ENCODE data around the gene ZNF431.
"Not testable (repeated sequence)": the region's sequence is repeated elsewhere in the genome, so short reads cannot be mapped to it uniquely, and the experiment has no call there.

ZNF431 gene

DNA sequence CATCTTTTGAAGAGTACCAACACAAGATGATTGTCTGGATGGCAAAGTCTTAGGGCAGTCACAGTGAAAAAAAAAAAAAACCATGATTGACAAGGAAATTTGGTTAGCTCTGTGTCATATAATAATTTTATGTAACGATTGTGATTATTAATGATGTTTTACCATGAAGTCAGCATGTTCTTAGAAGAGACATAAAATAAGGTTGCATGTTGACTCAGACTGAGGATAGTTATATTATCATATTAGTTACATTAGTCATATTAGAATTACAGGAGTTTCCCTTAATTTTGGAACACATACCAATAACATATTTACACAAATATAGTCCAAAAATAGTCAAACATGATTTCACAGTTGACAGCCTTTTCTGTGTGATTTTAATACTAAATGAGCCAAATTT is 5.7 kb downstream of the ZNF431 start:
- DNase-seq = no peak

DNA sequence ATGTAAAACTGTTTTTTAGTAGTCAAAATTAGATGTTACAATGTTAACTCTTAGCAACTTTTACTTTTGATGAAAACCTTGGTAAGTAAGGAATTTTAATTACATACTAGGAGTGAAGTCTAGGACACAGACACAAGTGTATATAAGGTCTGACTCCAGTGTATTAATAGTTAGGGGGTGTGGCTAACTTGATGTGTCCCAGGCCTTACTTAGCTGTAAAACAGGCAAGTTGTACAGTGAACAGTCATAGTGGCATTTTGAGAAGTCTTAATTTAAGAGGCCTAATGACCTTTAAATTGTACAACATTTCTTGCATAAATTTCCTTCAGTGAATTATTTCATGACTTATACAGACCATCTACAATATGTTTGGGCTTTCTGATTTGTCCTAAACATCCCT is 6.8 kb downstream of the ZNF431 start:
- no peak for DNase-seq

DNA sequence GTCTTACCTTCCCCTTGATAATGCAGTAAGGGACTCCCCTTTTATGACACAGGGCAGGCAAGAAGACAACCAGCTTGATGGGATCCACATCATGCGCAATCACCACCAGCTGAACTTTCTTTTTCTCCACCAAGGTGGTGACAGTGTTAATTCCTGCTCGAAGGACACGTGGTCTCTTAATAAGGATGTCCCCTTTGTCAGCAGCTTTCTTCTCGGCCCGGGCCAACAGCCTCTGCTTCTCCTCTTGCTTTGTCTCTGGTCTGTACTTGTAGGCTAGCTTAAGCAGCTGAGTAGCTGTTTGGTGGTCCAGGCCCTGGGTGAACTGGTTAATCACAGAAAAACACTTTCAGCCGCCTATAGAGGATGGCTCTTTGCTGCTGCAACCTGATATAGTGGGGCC is 8.0 kb downstream of the ZNF431 start:
- no peak for DNase-seq

DNA sequence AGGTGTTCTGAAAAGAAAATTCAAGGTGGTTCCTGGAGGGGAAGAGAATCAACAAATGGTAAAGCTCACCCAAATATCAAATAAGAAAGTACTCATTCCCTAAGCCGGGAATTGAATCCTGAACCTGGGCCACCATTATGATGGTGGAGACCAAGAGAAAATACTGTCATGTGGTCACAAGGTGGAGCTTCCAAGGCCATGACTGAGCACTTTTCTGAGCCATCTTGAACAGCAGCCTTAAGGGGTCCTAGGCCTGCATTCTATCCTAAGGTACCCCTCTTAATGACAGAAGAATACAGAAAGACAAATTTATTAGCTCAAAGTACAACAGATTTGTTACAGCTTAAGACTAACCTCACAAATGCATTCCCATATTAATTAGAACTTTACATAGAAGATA is 9.6 kb downstream of the ZNF431 start:
- DNase-seq = no peak

DNA sequence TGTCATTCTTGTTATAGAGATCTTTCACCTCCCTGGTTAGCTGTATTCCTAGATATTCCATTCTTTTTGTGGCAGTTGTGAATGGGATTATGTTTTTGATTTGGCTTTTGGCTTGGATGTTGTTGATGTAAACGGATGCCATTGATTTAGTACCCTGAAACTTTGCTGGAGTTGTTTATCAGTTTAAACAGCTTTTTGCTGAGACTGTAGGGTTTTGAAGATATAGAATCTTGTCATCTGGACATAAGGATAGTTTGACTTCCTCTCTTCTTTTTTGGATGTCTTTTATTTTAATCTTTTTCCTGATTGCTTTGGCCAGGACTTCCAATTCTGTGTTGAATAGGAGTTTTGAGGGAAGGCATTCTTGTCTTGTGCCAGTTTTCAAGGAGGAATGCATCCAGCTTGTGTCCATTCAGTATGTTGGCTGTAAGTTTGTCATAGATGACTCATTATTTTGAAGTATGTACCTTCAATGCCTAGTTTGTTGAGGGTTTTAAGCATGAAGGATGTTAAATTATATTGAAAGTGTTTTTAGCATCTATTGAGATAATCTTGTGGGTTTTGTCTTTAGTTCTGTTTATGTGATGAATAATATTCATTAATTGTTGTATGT is 16.8 kb downstream of the ZNF431 start:
- DNase-seq = no peak

DNA sequence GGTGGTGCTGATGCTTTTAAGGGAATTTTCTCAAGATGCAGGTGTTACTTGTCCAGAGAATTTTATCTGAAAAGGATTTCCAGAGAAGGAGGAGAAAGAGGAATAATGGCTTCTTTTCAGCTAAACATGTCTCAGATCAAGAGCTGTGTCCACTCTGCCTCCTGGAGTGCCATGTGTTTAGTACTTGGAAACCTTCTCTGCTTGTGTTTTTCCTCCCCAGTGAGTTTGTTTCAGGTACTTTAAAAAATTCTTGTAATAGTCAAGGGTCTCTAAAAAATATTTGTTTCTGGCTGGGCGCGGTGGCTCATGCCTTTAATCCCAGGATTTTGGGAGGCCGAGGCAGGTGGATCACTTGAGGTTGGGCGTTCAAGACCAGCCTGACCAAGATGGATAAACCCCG is 22.7 kb downstream of the ZNF431 start:
- DNase-seq = no peak

DNA sequence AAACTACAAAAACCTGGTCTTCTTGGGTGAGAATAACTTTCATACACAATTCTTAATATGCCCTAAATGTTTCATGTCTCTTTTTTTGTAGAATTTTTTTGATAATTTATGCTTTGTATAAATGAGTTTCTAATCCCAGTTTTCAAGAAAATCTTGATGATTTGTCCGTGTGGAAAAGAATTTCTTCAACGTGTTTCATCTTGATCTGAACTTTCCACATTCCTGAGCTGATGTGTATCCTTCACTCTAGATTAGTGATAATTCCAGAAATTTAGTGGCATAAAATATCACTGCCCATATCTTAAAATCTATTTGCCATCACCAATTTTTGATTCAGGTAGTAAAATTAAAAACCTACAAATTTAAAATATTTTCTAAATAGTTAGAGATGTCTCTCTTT is 24.6 kb downstream of the ZNF431 start:
- DNase-seq = no peak

DNA sequence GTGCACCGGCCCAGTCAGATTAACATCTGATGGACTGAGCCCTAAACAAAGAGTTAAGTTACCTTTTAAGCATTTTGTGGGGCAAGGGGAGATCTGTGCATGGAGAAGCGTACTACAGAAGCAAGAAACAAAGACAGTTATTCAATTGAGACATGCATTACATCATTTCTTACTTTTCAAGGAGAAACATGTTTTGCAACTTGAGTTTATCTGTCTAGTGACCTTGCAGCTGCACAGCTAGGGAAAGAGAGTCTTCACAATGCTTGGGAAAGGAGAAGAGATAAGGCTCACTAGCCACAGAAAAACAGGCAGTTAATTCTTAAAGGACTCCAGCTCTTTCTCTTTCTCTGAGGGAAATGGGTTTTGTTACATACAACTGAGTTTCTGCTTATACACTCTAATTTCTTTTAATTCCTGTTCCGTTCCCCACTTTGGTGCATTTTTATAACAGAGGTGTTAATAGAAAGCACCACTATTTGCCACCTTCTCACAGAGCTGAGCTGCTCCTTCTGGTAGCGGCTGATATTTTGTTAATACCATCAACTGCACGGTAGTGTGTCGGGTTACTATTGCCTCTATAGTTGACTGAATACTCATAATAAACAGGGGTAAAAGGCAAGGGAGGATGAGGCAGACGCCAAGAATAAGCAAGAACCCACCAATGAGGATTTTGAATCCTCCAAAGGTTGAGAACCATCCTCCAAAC is 55.9 kb downstream of the ZNF431 start:
- DNase-seq = no peak

DNA sequence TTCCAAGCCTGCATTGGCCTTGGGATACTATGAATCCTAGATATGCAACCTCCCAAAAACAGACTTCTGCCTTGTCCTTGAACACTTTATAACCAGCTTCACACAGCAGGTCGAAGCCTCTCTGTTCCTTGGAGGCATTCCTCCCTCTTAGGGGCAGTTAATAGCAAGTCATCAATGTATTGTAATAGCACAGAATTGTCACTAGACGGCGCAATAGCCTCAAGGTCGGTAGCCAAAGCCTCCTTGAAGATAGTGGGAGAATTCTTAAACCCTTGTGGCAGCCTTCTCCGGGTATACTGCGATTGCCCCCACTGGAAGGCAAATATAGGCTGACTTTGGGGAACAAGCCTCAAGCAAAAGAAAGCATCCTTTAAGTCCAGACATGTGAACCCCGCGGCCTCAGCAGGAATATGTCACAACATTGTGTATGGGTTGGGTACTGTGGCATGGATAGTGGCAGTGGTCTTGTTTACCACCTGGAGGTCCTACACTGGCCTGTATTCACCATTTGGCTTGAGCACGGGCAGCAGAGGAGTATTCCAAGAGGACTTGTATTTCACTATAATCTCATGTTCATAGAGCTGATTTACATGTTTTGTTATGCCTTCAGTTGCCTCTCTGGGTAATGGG is 61.1 kb downstream of the ZNF431 start:
- DNase-seq = no peak

DNA sequence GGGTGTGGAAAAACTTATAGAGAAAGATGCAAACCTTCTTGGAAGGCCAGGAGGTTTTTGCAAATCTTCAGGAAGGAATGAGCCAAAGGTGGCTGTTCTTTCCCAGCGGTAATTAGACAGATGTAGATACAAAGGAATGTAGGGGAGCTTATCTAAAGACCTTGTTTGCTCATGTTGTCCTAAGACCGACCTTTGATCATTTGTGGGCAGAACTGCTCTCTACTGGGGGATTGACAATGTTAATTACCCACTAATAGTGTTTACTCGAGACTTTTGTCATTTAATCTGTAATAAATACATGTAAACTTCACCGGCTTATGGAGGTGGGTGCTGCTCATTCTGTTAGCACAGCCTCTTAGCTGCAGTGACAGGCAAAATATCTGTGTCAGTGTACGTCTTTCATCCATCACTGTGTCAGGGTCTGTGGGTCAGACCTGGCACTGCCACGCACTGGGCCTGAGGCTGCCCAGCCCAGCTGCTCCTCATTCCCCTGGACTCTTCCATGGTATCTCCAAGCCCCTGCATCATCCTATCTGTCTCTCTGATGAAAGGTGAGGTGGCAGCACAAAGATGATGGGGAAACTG is 68.3 kb downstream of the ZNF431 start:
- no peak for DNase-seq

DNA sequence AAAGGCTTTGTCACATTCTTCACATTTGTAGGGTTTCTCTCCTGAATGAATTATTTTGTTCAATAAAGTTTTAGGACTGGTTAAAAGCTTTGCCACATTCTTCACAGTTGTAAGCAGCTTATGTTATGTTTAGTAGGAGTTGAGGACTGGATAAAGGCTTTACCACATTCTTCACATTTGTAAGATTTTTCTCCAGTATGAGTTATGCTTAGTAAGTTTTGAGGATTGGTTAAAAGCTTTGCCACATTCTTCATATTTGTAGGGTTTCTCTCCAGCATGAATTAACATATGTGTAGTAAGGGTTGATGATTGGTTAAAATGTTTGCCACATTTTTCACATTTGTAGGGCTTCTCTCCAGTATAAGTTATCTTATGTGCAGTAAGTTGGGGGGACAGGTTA is 79.9 kb downstream of the ZNF431 start:
- no peak for DNase-seq

DNA sequence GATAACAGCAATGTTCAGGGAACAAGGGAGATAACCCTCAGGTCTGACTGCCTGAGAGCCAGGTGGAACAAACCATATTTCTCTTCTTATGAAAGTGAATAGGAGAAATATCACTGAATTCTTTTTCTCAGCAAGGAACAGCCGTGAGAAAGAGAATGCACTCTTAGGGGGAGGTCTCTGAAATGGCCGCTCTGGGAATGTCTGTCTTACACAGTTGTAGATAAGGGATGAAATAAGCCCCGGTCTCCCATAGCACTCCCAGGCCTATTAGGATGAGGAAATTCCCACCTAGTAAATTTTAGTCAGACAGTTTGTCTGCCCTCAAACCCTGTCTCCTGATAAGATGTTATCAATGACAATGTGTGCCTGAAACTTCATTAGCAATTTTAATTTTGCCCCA is 88.1 kb downstream of the ZNF431 start:
- not testable (repeated sequence) for DNase-seq

DNA sequence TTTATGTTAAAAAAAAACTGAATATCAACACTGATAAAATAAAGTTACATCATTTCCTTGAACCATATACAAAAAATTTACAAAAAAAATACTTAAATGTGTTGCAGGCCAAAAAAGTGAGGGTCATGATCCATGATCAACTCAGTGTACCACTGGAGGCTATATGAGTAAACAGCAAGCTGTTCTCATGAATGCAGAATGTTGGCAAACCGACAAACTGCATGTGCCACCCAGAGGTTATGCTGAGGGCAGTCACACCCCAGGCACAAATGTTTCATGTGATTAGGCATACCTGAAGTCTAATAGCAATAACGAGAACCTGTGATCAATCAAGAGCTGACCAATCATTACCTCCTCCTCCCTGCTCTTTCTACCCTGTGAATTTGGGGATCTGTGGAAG is 91.9 kb downstream of the ZNF431 start:
- no peak for DNase-seq

DNA sequence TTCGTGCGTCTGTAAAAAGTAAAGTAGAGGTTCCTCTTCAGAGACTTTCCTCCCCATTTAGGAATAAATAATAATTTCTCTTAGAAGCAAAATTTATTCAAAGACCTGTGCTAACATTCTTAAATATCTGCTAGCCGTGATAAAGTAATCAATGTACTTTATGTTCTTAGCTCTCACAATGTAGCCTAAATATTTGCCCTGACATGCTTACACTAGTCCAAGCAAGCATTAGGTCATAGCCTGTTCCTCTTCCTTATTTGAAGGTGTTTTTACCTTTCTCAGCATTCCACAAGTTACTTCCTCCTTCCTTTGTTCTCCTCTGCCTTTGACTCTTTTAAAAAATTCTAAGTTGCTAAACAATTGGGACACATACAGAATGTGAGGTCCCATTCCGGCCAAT is 94.9 kb downstream of the ZNF431 start:
- DNase-seq = not testable (repeated sequence)

DNA sequence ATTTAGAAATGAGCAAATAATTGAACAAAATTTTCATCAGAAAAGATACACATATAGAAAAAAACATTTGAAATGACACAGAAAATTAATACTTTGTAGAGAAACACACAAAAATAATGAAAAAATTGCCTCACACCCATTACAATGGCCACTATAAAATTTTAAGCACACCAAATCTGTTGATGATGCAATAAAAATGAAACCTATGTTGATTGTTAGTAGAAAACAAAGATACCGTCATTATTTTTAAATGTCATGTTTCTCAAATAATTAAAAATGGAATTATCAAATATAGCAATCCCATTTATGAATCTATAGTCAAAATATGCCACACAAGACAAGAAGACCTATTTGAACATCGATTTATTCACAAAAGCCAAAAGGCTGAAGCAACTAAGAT is 96.8 kb downstream of the ZNF431 start:
- no peak for DNase-seq

Measured in activated effector memory CD4-positive, alpha-beta T cell treated with Interleukin-2 at 50 U/mL for 16 hours (primary cell).